H1 (cell line): ENCODE measurements around the gene TDRD3. TPM values are rescaled to one million over a fixed set of nuclear protein-coding genes. Genes with fewer than 3 reads are reported as not detected.

Experiments used
- JUN ChIP-seq: IDR thresholded peaks from 2 replicates; pipeline ENCODE4 v1.6.1; 2011; ENCODE audit warnings: low read depth, mild to moderate bottlenecking, improper control_type of control experiment, low read length
- KDM4A ChIP-seq: IDR thresholded peaks from one replicate; pipeline ENCODE4 v1.7.1; 2012; ENCODE audit warnings: low read depth, mild to moderate bottlenecking, moderate library complexity, low read length, inconsistent platforms; ENCODE audit not compliant: severe bottlenecking
- NANOG ChIP-seq: IDR thresholded peaks from 2 replicates; pipeline ENCODE4 v1.6.1; 2011; ENCODE audit warnings: low read length, low read depth, mild to moderate bottlenecking, inconsistent platforms; ENCODE audit not compliant: insufficient read depth, poor library complexity, severe bottlenecking
- polyA plus RNA-seq, 7 experiments: library from polyadenylated mRNA; depleted of rRNA in 3 of 7; stranded (reverse) in 5 of 7; unstranded in 2 of 7; fragments of >200 nt in 5 of 7; fragments of 200-250 nt in 2 of 7; gene quantifications; 1 replicate in 5 of 7; 2 replicates in 1 of 7; 4 replicates in 1 of 7; pipeline versions ENCODE4 v1.2.1 to v1.2.3, GENCODE V29; 2011 to 2013; ENCODE audit warnings: missing spikeins in 2 of 7, mixed read lengths in 2 of 7
- total RNA-seq: library from RNA; stranded (reverse); fragmentation: NEBNext Ultra II Directional; extraction: Animal tissue kit (Norgen Biotek cat#: 25700); gene quantifications from 2 replicates; pipeline ENCODE4 v1.2.1, GENCODE V29; 2021

TDRD3 gene
- total and polyA plus RNA-seq, 2 of the 8 experiments (the other 6 are each of a cell fraction or from before 2014, with no cell fraction given), result 2.5 to 14.7 TPM

DNA sequence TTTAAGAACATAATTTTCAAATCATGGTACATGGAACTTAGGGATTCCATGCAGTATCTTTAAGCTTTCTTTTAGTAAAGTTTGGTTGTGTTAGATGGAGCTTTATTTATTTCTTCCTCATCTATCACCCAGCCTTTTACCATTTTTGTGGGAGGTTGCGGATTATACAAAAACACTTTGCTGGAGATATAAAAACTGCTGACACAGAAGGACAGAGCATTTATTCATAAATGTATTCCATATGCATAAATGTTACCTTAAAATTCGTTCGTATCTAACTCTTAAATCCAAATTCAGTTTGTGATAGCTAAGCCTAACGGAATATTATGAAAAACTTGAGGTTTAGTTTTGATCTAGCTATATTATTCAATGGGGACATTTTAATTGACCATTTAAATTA lies 143.3 kb downstream of the TDRD3 start (continued):
- TF ChIP-seq NANOG, result no peak
- TF ChIP-seq KDM4A, result no peak
- TF ChIP-seq JUN, result no peak
